Esophagus squamous epithelium (tissue), 4 donors: ENCODE results near the gene HNRNPAB.

ENCODE experiments used
- POLR2A ChIP-seq, 4 donors: fragments of 450-650 bp; IDR thresholded peaks; one replicate each; pipeline ENCODE4 v1.6.1; 2017; ENCODE audit warnings: antibody characterized with exemption in 4 of 4, mild to moderate bottlenecking in 4 of 4, moderate library complexity in 3 of 4
- TF ChIP-seq, protein P1 (sequence below), 6 experiments: fragments of 450-650 bp in 4 of 6; fragments of 200-600 bp in 2 of 6; sonication (generic) in 2 of 6; IDR thresholded peaks; one replicate each; pipeline ENCODE4 v1.5.1; 2016 to 2019; ENCODE audit warnings: antibody characterized with exemption in 6 of 6, mild to moderate bottlenecking in 4 of 6, moderate library complexity in 4 of 6

DNA sequence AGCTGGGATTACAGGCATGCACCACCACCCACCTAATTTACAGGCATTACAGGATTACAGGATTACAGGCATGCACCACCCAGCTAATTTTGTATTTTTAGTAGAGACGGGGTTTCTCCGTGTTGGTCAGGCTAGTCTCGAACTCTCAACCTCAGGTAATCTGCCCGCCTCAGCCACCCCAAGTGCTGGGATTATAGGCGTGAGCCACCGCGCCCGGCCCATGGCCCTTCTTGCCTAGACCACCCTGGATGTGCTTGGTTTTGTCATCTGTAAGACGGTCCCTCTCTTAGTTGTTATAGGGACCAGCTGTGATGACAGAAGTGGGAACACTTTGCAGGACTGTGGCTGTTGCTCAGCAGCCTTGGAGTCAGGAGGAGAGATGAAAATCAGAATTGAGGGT, 31.8 kb downstream of the HNRNPAB start:
- TF ChIP-seq, protein P1, sequence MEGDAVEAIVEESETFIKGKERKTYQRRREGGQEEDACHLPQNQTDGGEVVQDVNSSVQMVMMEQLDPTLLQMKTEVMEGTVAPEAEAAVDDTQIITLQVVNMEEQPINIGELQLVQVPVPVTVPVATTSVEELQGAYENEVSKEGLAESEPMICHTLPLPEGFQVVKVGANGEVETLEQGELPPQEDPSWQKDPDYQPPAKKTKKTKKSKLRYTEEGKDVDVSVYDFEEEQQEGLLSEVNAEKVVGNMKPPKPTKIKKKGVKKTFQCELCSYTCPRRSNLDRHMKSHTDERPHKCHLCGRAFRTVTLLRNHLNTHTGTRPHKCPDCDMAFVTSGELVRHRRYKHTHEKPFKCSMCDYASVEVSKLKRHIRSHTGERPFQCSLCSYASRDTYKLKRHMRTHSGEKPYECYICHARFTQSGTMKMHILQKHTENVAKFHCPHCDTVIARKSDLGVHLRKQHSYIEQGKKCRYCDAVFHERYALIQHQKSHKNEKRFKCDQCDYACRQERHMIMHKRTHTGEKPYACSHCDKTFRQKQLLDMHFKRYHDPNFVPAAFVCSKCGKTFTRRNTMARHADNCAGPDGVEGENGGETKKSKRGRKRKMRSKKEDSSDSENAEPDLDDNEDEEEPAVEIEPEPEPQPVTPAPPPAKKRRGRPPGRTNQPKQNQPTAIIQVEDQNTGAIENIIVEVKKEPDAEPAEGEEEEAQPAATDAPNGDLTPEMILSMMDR (IDR thresholded peaks at IDR 0.05), result no peak
- no peak for TF ChIP-seq POLR2A (IDR thresholded peaks at IDR 0.05)
